COR-L47 (cell line): ENCODE data around the gene PDLIM4.

Source experiments
- DNase-seq: peaks from one replicate; lab custom pipeline; 2025; lab: John Stamatoyannopoulos, UW

Gene PDLIM4

DNA sequence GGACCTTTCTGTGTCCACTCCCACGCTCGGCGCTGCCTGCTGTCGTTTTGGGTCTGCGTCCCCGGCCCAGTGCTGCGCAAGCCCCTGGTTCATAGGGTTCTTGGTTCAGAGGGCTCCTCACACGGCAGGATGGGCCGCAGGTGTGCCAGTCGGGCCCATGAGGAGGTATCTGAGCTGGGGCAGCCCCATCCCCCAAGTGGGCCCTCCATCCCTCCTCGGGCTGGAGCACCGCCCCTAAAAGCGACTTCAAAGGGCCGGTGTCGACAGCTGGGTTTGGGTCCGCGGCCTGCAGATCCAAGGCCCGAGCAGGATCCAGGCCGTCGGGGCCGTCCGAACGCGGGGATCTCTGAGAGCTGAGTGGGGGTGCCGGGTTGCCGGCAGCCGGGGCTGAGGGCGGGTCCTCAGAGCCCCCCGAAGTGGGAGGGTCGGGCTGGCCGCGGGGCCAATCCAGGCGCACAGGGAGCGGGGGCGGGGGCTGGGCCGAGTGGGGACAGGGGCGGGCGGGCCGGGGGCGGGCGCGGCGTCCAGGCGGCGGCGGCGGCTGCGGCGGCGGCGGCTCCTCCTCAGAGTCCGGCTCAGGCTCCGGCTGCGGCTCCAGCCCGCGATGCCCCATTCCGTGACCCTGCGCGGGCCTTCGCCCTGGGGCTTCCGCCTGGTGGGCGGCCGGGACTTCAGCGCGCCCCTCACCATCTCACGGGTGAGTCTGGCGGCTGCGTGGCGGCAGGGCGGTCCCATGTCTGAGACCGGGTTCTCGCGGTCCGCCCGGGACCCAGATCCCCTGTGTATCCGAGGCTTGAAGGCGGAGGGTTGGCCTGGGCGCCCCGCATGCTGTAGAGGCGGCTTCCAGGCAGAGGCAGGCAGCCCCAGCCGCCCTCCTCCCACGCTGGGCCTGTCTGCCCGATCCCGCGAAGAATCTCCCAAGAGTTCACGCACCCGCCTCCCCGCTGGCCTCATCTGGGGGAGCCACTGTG is at the start of gene PDLIM4:
PDLIM4 (plus strand) TSS at position 566 of the 971 bp plus-strand sequence; CDS start at position 605, 39 bp downstream.
- DNase-seq: no peak

GRCh38 chr5:132207778-132208177 is 49.7 kb upstream of the PDLIM4 start:
- DNase-seq: no peak

DNA sequence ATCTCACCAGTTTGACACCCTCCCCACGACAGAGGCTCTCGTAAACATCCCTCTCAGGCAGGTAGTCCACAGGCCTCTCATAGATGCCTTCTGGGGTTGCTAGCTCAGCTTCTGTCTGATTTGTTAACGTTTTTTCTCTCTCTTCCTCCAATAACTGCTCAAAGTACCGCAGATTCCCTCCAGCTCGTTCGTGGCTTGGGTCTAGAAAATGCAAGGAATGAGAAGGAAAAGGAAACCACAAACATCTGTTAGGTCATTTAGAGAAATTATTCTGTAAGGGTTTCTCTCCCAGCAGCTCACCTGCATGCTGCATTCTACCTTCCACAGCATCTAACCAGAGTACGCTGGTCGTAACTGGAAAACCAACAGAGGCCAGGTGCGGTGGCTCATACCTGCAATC is 48.4 kb upstream of the PDLIM4 start:
- no peak for DNase-seq

GRCh38 chr5:132209901-132210545 is 47.5 kb upstream of the PDLIM4 start:
- DNase-seq: no peak

- DNase-seq: no peak
Observed at GRCh38 chr5:132210944-132211343, 46.6 kb upstream of the PDLIM4 start.

GRCh38 chr5:132211787-132212186 is 45.7 kb upstream of the PDLIM4 start:
- no peak for DNase-seq

GRCh38 chr5:132213666-132214065 is 43.8 kb upstream of the PDLIM4 start:
- no peak for DNase-seq

DNA sequence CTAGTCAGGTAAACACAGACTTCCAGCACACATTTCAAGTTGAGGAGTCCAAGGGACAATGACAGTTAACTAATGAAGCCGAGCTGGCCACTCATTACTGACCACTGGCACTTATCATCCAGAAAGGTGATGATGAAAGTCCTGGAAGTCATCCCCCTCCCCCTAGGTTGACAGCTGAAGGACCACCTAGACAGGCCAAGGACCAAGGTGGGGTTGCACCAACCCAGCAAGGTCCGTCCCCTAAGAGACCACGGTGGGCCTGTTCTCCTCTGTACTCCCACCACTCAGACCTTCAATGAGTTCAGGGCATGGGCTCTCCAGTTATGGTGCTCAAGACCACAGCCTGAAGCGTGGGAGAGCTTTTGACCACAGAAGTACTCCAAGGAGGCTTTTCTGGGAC is 43.0 kb upstream of the PDLIM4 start:
- DNase-seq: no peak

- DNase-seq: no peak
Observed at GRCh38 chr5:132215329-132215728, 42.2 kb upstream of the PDLIM4 start.

- no peak for DNase-seq
Observed at GRCh38 chr5:132218321-132218720, 39.2 kb upstream of the PDLIM4 start.

DNA sequence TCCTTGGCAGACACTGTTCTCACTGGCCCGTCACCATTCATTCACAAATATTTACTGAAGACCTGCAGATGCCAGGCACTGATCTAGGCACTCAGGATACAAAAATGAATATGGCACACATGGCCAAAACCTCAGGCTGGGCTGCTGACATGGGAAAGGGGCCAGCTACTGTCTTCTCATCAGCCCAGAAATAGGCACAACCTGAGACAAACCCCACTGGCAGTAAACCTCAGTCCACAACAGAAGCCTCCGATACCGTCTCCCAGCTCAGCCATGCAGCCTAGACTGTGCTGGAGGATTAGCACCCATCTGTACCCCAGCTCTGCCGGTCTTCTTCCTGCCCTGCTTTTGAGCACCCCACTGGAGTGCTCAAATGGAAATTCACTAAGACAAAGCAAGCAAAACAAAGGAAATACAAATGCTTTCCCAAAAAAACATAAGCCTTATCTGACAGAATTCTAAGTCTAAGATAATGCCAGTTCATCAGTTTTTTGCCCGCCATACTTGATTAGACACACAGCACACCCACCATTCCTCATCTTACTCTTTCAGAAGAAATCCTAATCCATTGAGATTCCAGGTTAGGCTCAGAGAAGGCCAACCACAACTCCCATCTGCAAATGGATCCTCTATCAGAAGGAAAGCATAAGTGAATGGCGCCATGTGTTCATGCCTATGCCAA is 38.1 kb upstream of the PDLIM4 start:
- DNase-seq: no peak

DNA sequence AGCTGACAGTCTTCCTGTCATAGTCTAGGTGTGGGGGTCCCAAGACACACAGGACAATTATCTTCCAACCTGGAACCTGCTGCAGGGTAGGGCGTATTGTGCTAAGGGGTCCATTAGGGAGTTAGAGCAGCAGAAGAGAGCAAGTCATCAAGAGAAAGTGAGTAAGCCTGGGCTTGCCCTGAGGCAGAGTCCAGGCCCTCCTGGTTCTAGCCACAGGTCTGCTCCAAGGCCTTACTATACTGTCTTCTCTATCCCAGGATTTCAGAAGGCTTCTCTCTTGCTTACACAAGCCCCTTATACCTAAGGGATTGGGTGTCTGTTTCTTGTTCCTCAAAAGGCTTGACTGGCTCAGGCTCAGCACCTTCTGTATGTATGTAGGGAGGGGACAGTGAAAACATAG is 37.5 kb upstream of the PDLIM4 start:
- DNase-seq: no peak

- no peak for DNase-seq
Observed at GRCh38 chr5:132220491-132220890, 37.0 kb upstream of the PDLIM4 start.

DNA sequence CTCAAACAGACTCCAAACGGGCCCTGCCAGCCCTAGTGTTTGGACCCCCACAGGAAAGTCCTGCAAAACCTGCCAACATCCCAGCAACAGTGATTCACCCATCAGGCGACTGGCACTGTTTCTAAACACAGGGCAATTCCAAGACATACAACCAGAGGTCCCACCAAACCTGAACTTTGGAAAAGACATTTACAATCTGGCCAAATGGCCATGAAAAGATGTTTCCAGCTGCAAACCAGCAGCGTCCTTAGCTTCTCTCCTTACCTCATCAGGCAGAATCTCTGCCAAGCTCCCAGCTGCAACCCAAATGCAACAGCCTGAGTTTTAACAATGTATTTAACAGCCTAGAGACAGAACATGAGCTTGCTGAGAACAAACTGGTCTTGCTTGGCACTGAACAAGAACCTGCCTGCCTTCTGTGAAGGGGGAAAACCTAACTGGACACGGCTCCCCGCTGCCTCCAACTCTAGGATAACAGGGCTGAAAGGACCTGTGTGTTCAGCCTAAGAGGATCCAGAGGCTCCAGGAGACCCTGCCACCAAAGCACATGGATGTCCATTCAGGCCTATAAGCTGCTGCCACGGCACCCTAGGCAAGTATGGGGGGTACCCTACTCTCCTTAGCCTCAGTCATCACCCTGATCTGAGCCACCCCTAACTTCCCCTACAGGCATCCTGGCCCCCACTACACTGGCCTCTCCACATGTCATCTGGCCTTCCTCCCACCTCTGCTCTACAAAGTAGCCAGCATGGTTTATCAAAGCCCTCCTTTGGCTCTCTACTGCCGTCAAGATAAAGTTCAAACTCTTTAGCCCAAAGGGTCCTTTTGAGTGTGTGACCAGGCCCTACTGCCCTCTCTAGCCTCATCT is 35.5 kb upstream of the PDLIM4 start:
- no peak for DNase-seq

DNA sequence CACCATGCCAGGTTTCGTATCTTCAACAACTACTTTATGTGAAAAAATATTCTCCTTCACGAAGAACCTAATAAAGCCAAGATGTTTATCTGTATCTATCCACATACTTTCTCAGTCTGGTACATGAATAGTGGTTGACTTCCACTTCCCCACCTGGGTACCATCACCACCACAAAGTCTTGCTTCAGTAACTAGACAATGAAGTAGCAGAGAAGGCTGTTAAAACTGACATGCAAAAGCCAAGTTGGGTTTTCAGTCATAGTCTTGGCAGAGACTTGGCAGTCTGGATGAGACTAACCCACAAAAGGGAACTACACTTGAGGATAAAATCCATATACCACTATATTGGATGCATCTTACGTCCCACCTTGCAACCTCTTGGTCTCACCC is 34.9 kb upstream of the PDLIM4 start:
- no peak for DNase-seq

DNA sequence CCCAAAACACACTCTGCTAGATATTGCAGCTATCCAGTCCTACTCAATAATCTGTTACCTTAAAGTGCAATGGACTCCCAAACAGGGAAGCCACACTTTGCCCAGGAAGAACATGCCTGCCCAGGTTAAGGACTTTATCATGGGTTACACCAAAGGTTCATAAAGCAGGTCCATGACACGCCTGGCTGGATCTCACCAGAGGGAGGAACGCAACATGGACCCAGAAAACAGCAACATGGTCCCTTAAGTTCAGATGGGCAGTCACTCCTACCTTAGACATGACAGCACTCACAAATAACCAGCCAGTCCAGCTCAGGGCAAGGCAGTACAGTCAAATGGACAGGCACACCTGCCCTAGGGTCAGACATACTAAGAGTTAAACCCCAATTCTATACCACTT is 33.6 kb upstream of the PDLIM4 start:
- no peak for DNase-seq

DNA sequence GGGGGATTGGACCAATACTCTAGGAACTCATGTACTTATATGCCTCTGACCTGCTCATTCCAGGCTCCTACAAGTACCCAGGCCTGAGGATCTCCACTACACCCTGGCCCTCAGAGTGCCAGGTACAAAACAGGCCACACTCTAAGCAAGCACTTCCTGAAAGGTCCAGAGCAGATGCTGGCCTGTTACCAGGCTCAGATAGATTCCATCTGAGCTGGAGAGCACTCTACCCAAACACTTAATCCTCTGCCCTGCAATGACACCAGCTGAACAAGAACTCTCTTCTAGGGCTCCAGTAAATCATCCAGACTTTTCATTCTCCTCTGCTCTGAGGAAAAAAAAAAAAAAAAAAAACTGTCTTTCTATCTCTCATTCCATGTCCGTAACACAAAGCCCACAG is 32.8 kb upstream of the PDLIM4 start:
- DNase-seq: no peak

GRCh38 chr5:132225165-132226032 is 32.1 kb upstream of the PDLIM4 start:
- peak; percentile 60 for DNase-seq

GRCh38 chr5:132226516-132227234 is 30.8 kb upstream of the PDLIM4 start:
- no peak for DNase-seq

DNA sequence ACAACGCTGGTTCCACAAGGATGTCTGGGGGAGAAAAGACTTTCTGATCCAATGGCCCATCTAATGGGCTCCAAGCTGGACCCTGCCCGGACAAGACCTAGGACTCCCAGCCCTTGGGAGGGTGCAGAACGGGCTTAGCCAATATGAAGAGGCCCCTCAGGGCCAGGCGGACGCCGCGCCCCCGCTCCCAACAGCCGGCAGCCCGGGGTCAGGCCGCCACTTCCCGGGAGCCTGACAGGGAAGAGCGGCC is 30.3 kb upstream of the PDLIM4 start:
- no peak for DNase-seq
